Sigmoid colon (tissue), 4 donors: ENCODE results near the gene ACTG1.

Experiments used
- EP300 ChIP-seq, 4 donors: sonication (generic); formaldehyde crosslinking; IDR thresholded peaks; one replicate each; pipeline ENCODE4 v1.6.1; 2017; ENCODE audit warnings: antibody characterized with exemption in 4 of 4
- POLR2A ChIP-seq, 2 donors: fragments of 450-650 bp; IDR thresholded peaks; one replicate each; pipeline ENCODE4 v1.6.1; 2016; ENCODE audit warnings: antibody characterized with exemption in 2 of 2, mild to moderate bottlenecking in 2 of 2, moderate library complexity in 2 of 2
- POLR2AphosphoS5 ChIP-seq, 4 donors: sonication (generic); formaldehyde crosslinking; IDR thresholded peaks; one replicate each; pipeline ENCODE4 v1.6.1; 2017; ENCODE audit warnings: antibody characterized with exemption in 4 of 4
- TF ChIP-seq, protein P1 (sequence below), 4 experiments: fragments of 450-650 bp in 3 of 4; fragments of 200-600 bp in 1 of 4; IDR thresholded peaks; one replicate each; pipeline ENCODE4 v1.5.1; 2016 to 2019; ENCODE audit warnings: antibody characterized with exemption in 4 of 4, mild to moderate bottlenecking in 3 of 4, moderate library complexity in 2 of 4

DNA sequence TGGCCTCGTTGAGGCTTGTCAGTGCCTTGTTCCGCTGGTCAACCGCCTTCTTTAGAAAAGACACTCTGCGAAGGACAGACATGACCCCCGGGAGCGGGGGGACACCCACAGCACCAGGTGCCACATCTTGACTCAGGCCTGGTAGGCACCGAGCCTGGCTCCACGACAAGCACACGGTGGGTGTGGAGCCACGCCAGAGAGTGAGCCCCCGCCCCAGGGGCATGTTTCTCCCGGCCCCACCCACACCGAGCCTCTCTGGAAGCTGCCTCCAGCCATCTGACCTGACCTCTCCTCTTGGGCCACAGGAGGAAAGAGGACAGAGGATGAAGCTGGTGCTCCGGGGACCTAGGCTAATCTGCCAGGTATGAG lies 35.0 kb upstream of the ACTG1 start:
- TF ChIP-seq, protein P1, sequence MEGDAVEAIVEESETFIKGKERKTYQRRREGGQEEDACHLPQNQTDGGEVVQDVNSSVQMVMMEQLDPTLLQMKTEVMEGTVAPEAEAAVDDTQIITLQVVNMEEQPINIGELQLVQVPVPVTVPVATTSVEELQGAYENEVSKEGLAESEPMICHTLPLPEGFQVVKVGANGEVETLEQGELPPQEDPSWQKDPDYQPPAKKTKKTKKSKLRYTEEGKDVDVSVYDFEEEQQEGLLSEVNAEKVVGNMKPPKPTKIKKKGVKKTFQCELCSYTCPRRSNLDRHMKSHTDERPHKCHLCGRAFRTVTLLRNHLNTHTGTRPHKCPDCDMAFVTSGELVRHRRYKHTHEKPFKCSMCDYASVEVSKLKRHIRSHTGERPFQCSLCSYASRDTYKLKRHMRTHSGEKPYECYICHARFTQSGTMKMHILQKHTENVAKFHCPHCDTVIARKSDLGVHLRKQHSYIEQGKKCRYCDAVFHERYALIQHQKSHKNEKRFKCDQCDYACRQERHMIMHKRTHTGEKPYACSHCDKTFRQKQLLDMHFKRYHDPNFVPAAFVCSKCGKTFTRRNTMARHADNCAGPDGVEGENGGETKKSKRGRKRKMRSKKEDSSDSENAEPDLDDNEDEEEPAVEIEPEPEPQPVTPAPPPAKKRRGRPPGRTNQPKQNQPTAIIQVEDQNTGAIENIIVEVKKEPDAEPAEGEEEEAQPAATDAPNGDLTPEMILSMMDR (IDR thresholded peaks at IDR 0.05), result no peak
- TF ChIP-seq POLR2A (IDR thresholded peaks at IDR 0.05) (no peak), EP300 (IDR thresholded peaks at IDR 0.05) (no peak), POLR2AphosphoS5 (IDR thresholded peaks at IDR 0.05) (no peak)
